Hematopoietic multipotent progenitor cell treated with erythropoietin and hydrocortisone succinate and interleukin-3 and kit ligand, for 8 days (in vitro differentiated cells): Measurements from ENCODE around the gene SUPT3H.
"Not testable (repeated sequence)": the region's sequence is repeated elsewhere in the genome, so short reads cannot be mapped to it uniquely, and the experiment has no call there.

Source experiments
- DNase-seq: peaks from one replicate; pipeline ENCODE4 v3.0.0-alpha.2; 2015

SUPT3H gene

GRCh38 chr6:45044086-45044485, 333.6 kb downstream of the SUPT3H start:
- DNase-seq, result no peak

GRCh38 chr6:45042673-45043072, 335.1 kb downstream of the SUPT3H start:
- DNase-seq, result not testable (repeated sequence)

- DNase-seq, result no peak
Observed at GRCh38 chr6:45038226-45038625, 339.5 kb downstream of the SUPT3H start.

GRCh38 chr6:45036103-45036502, 341.6 kb downstream of the SUPT3H start:
- no peak for DNase-seq

- no peak for DNase-seq
Observed at GRCh38 chr6:45032426-45032825, 345.3 kb downstream of the SUPT3H start.

GRCh38 chr6:45031601-45032000, 346.1 kb downstream of the SUPT3H start:
- DNase-seq, result no peak

- no peak for DNase-seq
Observed at GRCh38 chr6:45027126-45027525, 350.6 kb downstream of the SUPT3H start.

- DNase-seq, result no peak
Observed at GRCh38 chr6:45026003-45026516, 351.7 kb downstream of the SUPT3H start.

- DNase-seq, result no peak
Observed at GRCh38 chr6:45024610-45025009, 353.1 kb downstream of the SUPT3H start.

- no peak for DNase-seq
Observed at GRCh38 chr6:45021676-45022075, 356.1 kb downstream of the SUPT3H start.

- no peak for DNase-seq
Observed at GRCh38 chr6:45012687-45013086, 365.0 kb downstream of the SUPT3H start.

GRCh38 chr6:45009576-45009975, 368.2 kb downstream of the SUPT3H start:
- DNase-seq, result no peak

GRCh38 chr6:45006893-45007292, 370.8 kb downstream of the SUPT3H start:
- DNase-seq, result no peak

- DNase-seq, result no peak
Observed at GRCh38 chr6:45003961-45004360, 373.8 kb downstream of the SUPT3H start.

GRCh38 chr6:45003387-45003786, 374.3 kb downstream of the SUPT3H start:
- DNase-seq, result no peak

- DNase-seq, result no peak
Observed at GRCh38 chr6:45002390-45003105, 375.2 kb downstream of the SUPT3H start.

- DNase-seq, result no peak
Observed at GRCh38 chr6:45001663-45002062, 376.1 kb downstream of the SUPT3H start.

GRCh38 chr6:45000833-45001232, 376.9 kb downstream of the SUPT3H start:
- no peak for DNase-seq

GRCh38 chr6:44999066-44999465, 378.7 kb downstream of the SUPT3H start:
- no peak for DNase-seq

- DNase-seq, result no peak
Observed at GRCh38 chr6:44995486-44996132, 382.1 kb downstream of the SUPT3H start.

- DNase-seq, result no peak
Observed at GRCh38 chr6:44989391-44989790, 388.3 kb downstream of the SUPT3H start.

GRCh38 chr6:44985006-44985405, 392.7 kb downstream of the SUPT3H start:
- DNase-seq, result no peak

- no peak for DNase-seq
Observed at GRCh38 chr6:44983467-44984365, 394.0 kb downstream of the SUPT3H start.
